Cerebellar cortex (tissue), 1 donor: ENCODE results near the gene SLC22A23.
A peak's percentile ranks its signal among the peaks of the same experiment; 100 is the strongest.
"Not testable (repeated sequence)": the region's sequence is repeated elsewhere in the genome, so short reads cannot be mapped to it uniquely, and the experiment has no call there.

Experiments
- DNase-seq: peaks from one replicate; pipeline ENCODE4 v3.0.0-alpha.2; 2015; ENCODE audit warnings: low spot score

Gene SLC22A23

DNA sequence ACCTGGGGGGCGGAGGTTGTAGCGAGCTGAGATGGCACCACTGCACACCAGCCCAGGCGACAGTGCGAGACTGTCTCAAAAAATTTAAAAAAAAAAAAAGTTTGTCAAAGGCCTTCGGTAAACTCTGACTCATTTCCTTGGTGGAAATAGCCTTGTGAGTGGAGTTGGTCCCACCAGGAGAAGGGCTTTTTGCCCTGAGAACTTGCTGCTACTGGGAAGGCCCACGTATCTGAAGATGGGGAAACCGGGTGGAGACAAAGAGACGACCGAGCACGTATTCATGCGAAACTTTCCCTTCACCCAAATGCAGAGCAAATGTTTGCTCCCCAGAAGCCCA is 51.7 kb downstream of the SLC22A23 start:
- no peak for DNase-seq

- no peak for DNase-seq
These were observed 53.3 kb downstream of the SLC22A23 start for GRCh38 chr6:3403238-3404173.

GRCh38 chr6:3402310-3403237 is 54.3 kb downstream of the SLC22A23 start:
- no peak for DNase-seq

GRCh38 chr6:3400162-3400561 is 56.7 kb downstream of the SLC22A23 start:
- no peak for DNase-seq

- DNase-seq: no peak
These were observed 57.8 kb downstream of the SLC22A23 start for GRCh38 chr6:3398755-3399696.

DNA sequence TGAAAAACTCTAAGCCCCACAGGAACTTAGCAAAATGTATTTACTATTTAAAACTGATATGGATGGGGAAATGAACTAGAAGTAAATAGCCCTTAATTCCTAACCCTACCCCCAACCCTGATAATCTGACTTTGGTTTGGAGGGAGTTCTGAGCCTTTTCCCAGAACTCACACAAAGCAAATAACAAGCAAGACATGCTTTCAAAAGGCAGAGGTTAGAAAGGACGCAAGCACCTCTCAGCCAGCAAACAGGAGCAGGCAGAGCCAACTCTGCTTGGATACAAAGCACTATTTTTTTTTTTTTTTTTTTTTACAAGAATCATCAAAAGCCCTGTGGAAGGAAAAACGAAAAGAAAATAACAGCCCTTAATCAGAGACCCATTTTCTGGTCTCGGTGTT is 58.7 kb downstream of the SLC22A23 start:
- no peak for DNase-seq

GRCh38 chr6:3397229-3398164 is 59.4 kb downstream of the SLC22A23 start:
- DNase-seq: no peak

DNA sequence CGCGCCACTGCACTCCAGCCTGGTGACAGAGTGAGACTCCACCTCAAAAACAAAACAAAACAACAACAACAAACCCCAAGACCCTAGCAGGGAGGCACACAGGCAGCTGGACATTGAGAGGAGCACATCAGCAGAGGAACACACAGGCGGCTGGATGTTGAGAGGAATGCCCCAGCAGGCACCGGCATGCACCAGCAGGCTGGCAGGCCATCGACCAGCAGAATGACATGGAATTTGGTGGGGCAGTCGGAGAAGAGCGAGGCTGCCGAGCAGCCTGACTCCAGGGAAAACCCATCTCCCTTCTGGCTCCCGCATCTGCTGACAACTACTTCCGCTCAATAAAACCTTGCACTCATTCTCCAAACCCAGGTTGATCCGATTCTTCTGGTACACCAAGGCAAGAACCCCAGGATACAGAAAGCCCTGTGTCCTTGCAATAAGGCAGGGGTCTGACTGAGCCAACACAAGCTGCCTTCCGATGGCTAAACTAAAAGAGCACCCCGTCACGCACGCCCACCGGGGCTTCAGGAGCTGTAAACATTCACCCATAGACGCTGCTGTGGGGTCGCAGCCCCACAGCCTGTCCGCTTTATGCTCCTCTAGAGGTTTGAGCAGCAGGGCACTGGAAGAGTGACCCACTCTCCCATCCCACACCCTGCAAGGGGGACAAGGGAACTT is 60.2 kb downstream of the SLC22A23 start:
- DNase-seq: no peak

DNA sequence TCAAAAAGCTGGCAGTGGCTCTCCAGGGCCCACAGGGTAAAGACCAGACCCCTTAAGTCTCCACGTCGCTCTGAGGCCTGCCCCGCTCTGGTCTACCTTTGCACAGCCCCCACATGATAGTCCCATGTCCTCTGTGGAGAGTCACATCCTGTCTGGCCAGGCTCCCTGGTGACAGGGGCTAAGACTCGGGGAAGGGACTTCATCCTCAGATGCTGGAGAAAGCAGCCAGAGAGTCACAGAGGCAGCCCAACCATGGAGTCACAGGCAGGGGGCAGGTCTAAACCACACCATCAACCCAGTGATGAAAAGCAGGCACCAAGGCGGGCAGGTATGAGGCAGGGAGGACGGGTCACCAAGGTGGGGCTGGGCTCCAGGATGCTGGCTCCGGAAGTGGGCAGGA is 62.2 kb downstream of the SLC22A23 start:
- DNase-seq: no peak

DNA sequence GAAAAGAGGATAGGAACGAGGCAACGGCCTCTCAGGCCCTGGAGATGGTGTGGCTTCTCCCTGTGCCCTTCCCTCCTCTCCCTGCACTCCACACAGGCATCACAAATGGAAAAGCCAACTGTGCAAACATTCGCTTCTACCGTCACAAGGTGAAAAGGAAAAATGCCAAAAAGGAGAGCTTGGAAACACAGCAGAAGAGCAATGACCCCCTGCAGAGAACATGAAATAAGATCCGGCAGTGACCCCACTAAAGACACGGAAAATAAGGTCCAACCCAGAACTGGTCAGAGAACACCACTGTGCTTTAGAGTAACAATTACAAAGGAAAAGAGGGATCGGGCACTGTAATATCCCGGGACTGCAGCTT is 63.0 kb downstream of the SLC22A23 start:
- DNase-seq: peak; percentile 21

DNA sequence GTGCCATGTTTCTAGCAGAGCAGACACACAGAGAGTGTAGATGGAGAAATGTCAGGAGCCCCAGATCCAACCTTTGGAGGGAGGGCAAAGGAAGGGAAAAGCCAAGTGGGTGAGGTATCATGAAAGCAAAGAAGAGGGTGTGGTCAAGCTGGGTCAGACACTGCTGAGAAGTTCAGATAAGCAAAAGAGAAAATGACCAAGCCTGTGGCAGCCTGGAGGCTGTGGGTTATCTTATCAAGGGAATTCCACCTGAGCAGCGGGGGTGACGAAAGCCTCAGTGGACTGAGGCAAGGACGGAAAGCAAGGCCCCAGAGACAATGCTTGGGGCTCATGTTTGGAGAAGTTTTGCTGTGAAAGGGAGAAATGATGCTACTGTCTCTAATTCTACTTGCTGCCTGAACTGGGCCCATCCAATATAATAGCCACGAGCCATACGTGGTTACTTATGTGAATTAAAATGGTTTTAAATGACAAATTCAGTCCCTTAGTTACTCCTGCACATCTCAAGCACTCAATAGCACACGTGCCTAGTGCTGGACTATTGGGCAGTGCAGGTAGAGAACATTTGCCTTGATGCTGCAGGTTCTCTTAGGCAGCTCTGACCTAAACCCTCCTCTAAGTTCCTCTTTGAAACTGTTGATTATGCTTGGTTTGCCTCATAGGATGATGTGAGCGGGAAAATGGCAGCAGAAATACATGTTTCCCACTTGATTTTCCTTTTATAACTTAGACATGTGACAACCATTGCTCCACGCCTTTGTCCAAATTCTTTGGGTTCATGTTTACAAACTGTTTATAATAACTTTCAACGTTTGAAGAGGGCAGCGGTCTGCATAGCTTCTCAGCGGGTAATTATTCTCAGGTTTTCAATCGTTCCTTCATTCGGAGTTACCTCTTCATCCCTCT is 63.7 kb downstream of the SLC22A23 start:
- no peak for DNase-seq

DNA sequence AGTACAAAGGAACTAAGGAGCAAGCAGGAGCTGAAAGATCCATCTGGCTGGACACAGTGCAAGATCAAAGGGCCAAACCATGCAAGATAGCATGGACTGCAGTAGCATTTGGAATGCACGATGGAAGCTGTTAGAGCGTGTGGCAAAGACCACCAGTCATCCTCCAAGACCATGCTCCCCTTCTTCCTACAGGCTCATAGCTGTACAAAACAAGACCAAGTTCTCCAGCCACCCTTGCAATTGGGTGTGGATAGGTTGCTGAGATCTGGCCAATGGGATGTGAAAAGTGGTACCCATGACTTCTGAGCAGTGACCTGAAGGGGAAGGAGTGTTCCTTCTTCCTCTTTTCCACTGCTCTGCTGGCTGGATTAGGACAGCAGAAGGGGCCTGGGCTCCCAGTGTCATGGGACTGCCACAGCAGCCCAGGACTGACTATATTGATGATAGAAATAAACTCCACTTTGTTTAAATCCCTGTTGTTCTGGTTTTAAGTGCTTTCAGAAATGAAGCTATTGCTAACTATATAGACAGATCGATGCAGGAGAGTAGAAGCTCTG is 64.9 kb downstream of the SLC22A23 start:
- no peak for DNase-seq

GRCh38 chr6:3390698-3391097 is 66.2 kb downstream of the SLC22A23 start:
- no peak for DNase-seq

GRCh38 chr6:3389390-3390167 is 67.3 kb downstream of the SLC22A23 start:
- peak; percentile 28 for DNase-seq

DNA sequence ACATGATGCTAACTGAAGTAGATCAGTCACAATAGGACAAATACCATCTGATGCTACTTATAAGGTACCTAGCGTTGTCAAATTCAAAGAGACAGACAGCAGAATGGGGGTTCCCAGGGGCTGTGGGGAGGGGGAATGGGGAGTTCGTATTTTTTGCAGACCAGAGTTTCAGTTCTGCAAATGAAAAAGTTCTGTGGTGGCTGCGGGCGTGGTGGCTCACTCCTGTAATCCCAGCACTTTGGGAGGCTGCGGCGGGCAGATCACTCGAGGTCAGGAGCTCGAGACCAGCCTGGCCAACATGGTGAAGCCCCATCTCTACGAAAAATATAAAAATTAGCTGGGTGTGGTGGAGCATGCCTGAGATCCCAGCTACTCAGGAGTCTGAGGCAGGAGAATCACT is 68.1 kb downstream of the SLC22A23 start:
- no peak for DNase-seq

- peak; percentile 40 for DNase-seq
These were observed 70.4 kb downstream of the SLC22A23 start for GRCh38 chr6:3386374-3386857.

DNA sequence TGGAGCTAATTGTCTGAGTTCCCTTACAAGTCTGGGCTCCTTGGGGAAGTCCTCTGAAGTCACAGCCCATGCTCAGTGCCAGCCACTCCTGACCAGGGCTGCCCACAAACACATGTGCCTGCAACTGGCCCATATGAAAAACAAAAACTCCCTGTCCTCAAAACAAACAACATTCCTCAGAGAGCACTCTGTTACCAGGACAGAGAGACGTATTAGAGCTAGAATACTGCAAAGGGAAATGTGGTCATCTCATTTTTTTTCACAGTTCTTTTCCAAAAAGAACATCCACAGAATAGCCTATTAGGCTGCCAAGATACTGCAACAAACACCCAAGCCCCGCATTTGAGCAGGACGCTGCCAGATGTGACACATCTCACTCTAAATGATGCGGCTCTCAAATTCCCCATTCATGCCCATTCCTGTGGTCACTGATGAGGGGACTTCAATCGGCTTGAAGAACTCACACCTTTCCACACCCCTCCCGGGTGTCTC is 71.1 kb downstream of the SLC22A23 start:
- DNase-seq: peak; percentile 21

DNA sequence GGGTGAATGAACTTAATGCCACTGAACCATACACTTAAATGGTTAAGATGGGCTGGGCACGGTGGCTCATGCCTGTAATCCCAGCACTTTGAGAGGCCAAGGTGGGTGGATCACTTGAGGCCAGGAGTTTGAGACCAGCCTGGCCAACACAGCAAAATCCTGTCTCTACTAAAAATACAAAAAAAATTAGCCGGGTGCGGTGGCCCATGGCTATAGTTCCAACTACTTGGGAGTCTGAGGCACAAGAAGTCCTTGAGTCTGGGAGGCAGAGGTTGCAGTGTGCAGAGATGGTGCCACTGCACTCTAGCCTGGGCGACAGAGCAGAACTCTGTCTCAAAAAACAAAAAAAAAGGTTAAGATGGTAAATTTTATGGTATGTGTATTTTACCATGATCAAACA is 71.7 kb downstream of the SLC22A23 start:
- DNase-seq: not testable (repeated sequence)
